Esophagus squamous epithelium (tissue), 4 donors: Measurements from ENCODE around the gene EHBP1.

ENCODE experiments used
- CTCF ChIP-seq, 6 experiments: fragments of 450-650 bp in 4 of 6; fragments of 200-600 bp in 2 of 6; sonication (generic) in 2 of 6; IDR thresholded peaks; one replicate each; pipeline ENCODE4 v1.5.1; 2016 to 2019; ENCODE audit warnings: antibody characterized with exemption in 6 of 6, mild to moderate bottlenecking in 4 of 6, moderate library complexity in 4 of 6
- POLR2A ChIP-seq, 4 donors: fragments of 450-650 bp; IDR thresholded peaks; one replicate each; pipeline ENCODE4 v1.6.1; 2017; ENCODE audit warnings: antibody characterized with exemption in 4 of 4, mild to moderate bottlenecking in 4 of 4, moderate library complexity in 3 of 4

- no peak for TF ChIP-seq CTCF (IDR thresholded peaks at IDR 0.05)
- TF ChIP-seq POLR2A (IDR thresholded peaks at IDR 0.05), result no peak
Observed at GRCh38 chr2:62913311-62913710, 207.8 kb downstream of the EHBP1 start.
